Brain pericyte (primary cell): Measurements from ENCODE around the gene ETFB.

Experiments
- DNase-seq: peaks from one replicate; pipeline ENCODE4 v3.0.0-alpha.2; 2012; ENCODE audit warnings: low read depth, low spot score

The ETFB gene

GRCh38 chr19:51295382-51296126, 70.6 kb downstream of the ETFB start:
- no peak for DNase-seq
